Measurements from ENCODE around the gene GFRA1.

GFRA1 gene

DNA sequence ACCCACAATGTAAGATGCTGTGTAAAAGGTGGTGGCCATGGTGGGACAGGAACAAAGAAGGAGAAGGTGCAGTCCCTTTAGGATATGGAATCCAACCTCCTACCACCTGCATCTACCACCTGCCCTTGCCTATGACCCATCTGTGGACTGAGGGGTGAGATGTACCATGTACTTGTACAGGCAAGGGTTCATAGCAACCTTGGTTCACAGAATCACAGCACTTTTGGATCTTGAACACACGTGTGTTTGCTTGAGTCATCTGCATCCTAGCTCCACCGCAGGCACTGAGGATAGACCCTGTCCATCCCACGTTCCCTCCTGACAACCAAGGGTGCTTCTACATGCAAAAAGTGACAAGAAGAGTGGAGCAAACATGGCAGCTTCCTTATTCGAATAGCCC lies 162.3 kb downstream of the GFRA1 start:
- no peak overlapping the region for H3K4me3 ChIP-seq (ENCODE audit: low read depth in 1 of 2, low read length in 1 of 2)
- H3K4me1 ChIP-seq (ENCODE audit: control insufficient read depth in 1 of 2, insufficient read depth in 1 of 2, low read depth in 1 of 2, low read length in 1 of 2) = no peaks in the 10 kb centered on the region
- H3K36me3 ChIP-seq = no peaks in the 10 kb centered on the region

GRCh38 chr10:116109881-116110280 lies 163.1 kb downstream of the GFRA1 start:
- no peak overlapping the region for H3K4me3 ChIP-seq (ENCODE audit: low read depth in 1 of 2, low read length in 1 of 2)
- H3K9me3 ChIP-seq = no peaks in the 10 kb centered on the region
- no peaks in the 10 kb centered on the region for H3K27me3 ChIP-seq
- TF ChIP-seq, protein P1, sequence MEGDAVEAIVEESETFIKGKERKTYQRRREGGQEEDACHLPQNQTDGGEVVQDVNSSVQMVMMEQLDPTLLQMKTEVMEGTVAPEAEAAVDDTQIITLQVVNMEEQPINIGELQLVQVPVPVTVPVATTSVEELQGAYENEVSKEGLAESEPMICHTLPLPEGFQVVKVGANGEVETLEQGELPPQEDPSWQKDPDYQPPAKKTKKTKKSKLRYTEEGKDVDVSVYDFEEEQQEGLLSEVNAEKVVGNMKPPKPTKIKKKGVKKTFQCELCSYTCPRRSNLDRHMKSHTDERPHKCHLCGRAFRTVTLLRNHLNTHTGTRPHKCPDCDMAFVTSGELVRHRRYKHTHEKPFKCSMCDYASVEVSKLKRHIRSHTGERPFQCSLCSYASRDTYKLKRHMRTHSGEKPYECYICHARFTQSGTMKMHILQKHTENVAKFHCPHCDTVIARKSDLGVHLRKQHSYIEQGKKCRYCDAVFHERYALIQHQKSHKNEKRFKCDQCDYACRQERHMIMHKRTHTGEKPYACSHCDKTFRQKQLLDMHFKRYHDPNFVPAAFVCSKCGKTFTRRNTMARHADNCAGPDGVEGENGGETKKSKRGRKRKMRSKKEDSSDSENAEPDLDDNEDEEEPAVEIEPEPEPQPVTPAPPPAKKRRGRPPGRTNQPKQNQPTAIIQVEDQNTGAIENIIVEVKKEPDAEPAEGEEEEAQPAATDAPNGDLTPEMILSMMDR (IDR thresholded peaks at IDR 0.05) = no peak
- H3K4me1 ChIP-seq (ENCODE audit: control insufficient read depth in 1 of 2, insufficient read depth in 1 of 2, low read depth in 1 of 2, low read length in 1 of 2) = no peaks in the 10 kb centered on the region
- H3K27ac ChIP-seq = no peak overlapping the region
- no peaks in the 10 kb centered on the region for H3K36me3 ChIP-seq

More for the DNA sequence above, 162.3 kb downstream of the GFRA1 start:
- Histone ChIP-seq H3K9me3 (no peaks in the 10 kb centered on the region), H3K27me3 (no peaks in the 10 kb centered on the region), H3K27ac (no peak overlapping the region)
- TF ChIP-seq, protein P1 (IDR thresholded peaks at IDR 0.05) = no peak

DNA sequence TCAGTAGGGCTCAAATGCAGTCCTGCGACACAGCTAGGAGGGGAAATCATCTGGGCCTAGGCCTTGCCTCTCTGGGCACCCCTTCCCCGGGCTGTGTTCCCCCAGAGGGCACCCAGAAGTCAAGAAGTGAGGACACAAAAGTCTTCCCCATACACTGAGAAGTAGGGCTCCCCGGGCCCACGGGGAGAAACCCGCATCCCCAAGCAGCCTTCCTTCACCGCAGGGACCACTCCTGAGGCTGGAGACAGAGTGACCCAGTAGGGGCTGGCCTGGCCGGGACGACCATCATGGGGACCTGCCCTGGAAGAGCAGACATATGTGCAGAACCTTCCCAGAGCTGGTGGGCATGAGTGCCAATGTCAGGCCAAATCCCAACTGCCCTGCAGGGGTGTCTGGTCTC lies 163.5 kb downstream of the GFRA1 start:
- Histone ChIP-seq H3K27me3 (no peaks in the 10 kb centered on the region), H3K36me3 (no peaks in the 10 kb centered on the region), H3K4me3 (ENCODE audit: low read depth in 1 of 2, low read length in 1 of 2) (no peak overlapping the region), H3K27ac (no peak overlapping the region), H3K4me1 (ENCODE audit: control insufficient read depth in 1 of 2, insufficient read depth in 1 of 2, low read depth in 1 of 2, low read length in 1 of 2) (no peaks in the 10 kb centered on the region), H3K9me3 (no peaks in the 10 kb centered on the region)
- TF ChIP-seq, protein P1 (IDR thresholded peaks at IDR 0.05) = no peak

DNA sequence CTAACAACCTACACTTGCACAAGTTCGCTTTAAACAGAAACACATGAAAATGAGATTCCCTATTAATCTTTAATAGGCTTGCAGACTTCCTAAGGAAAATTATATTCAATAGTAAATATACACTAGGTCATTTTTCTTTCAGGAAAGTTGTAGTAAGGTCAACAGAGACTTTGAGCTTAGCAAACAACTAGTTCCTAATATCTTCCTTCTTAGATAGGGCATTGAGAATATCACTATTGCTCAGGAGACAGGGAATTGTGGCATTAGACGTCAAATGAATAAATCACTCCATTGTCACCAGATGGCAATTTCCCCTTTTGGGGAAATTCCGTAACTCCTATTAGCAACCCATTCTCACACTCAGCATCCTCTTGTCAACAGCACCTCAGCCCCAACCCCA lies 164.9 kb downstream of the GFRA1 start:
- H3K9me3 ChIP-seq = no peaks in the 10 kb centered on the region
- TF ChIP-seq, protein P1 (IDR thresholded peaks at IDR 0.05) = no peak
- H3K27ac ChIP-seq = no peak overlapping the region
- no peak overlapping the region for H3K4me3 ChIP-seq (ENCODE audit: low read depth in 1 of 2, low read length in 1 of 2)
- H3K36me3 ChIP-seq = no peaks in the 10 kb centered on the region
- no peaks in the 10 kb centered on the region for H3K4me1 ChIP-seq (ENCODE audit: control insufficient read depth in 1 of 2, insufficient read depth in 1 of 2, low read depth in 1 of 2, low read length in 1 of 2)
- no peaks in the 10 kb centered on the region for H3K27me3 ChIP-seq

DNA sequence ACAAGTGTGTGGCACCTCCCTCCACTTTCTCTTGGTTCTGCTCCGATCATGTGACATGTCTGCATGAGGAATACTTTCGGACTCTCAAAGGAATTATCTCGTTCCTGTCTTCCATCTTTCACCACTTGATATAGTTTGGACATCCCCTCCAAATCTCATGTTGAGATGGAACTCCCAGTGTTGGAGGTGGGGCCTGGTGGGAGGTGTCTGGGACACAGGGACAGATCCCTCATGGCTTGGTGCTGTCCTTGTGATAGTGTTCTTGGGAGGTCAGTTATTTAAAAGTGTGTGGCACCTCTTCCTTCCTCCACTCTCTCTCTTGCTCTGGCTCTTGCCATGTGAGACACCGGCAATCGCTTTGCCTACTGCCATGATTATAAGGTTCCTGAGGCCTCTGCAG lies 166.4 kb downstream of the GFRA1 start:
- no peaks in the 10 kb centered on the region for H3K9me3 ChIP-seq
- no peak overlapping the region for H3K27ac ChIP-seq
- H3K27me3 ChIP-seq = no peaks in the 10 kb centered on the region
- TF ChIP-seq, protein P1 (IDR thresholded peaks at IDR 0.05) = no peak
- H3K4me1 ChIP-seq (ENCODE audit: control insufficient read depth in 1 of 2, insufficient read depth in 1 of 2, low read depth in 1 of 2, low read length in 1 of 2) = no peaks in the 10 kb centered on the region
- no peaks in the 10 kb centered on the region for H3K36me3 ChIP-seq
- no peak overlapping the region for H3K4me3 ChIP-seq (ENCODE audit: low read depth in 1 of 2, low read length in 1 of 2)

GRCh38 chr10:116105264-116105663 lies 167.7 kb downstream of the GFRA1 start:
- no peaks in the 10 kb centered on the region for H3K4me1 ChIP-seq (ENCODE audit: control insufficient read depth in 1 of 2, insufficient read depth in 1 of 2, low read depth in 1 of 2, low read length in 1 of 2)
- H3K27ac ChIP-seq = no peak overlapping the region
- no peaks in the 10 kb centered on the region for H3K27me3 ChIP-seq
- no peaks in the 10 kb centered on the region for H3K9me3 ChIP-seq
- no peaks in the 10 kb centered on the region for H3K36me3 ChIP-seq
- TF ChIP-seq, protein P1 (IDR thresholded peaks at IDR 0.05) = no peak
- H3K4me3 ChIP-seq (ENCODE audit: low read depth in 1 of 2, low read length in 1 of 2) = no peak overlapping the region

Measured in neutrophil (primary cell).